Common myeloid progenitor, CD34-positive (primary cell): ENCODE data around the gene VAMP2.

ENCODE experiments used
- CTCF ChIA-PET: fragments of 350-600 bp; sonication (Branson Sonifier 250); formaldehyde crosslinking; loops from one replicate; lab custom pipeline; 2021; ENCODE audit warnings: antibody characterized with exemption; lab: Charles Lee
- POLR2A ChIA-PET: fragments of 350-600 bp; sonication (Branson Sonifier 250); formaldehyde crosslinking; loops from one replicate; lab custom pipeline; 2021; ENCODE audit warnings: antibody characterized with exemption; lab: Charles Lee
- DNase-seq, 3 donors: peaks; one replicate each; pipeline versions ENCODE4 v3.0.0 to v3.0.0-alpha.2; 2013
- H3K27ac ChIP-seq, 2 experiments: 1 replicate in 1 of 2; 2 replicates in 1 of 2; pipeline ENCODE4 v1.7.0; 2013; ENCODE audit warnings: inconsistent platforms in 2 of 2, low read length in 2 of 2, mild to moderate bottlenecking in 2 of 2, low read depth in 1 of 2, moderate library complexity in 1 of 2; ENCODE audit not compliant: severe bottlenecking in 2 of 2, insufficient read depth in 1 of 2, poor library complexity in 1 of 2
- H3K27me3 ChIP-seq, 5 experiments: replicated peaks in 2 of 5; 1 replicate in 3 of 5; 2 replicates in 2 of 5; pipeline versions ENCODE4 v1.6.1 to v1.7.0; 2013; ENCODE audit warnings: low read length in 4 of 5, mild to moderate bottlenecking in 2 of 5, moderate library complexity in 2 of 5, inconsistent platforms in 1 of 5; ENCODE audit not compliant: insufficient read depth in 5 of 5, control insufficient read depth in 4 of 5
- H3K36me3 ChIP-seq, 4 experiments: 1 replicate in 2 of 4; 2 replicates in 2 of 4; pipeline versions ENCODE4 v1.6.1 to v1.7.0; 2013; ENCODE audit warnings: low read length in 3 of 4, control low read depth in 1 of 4, mild to moderate bottlenecking in 1 of 4; ENCODE audit not compliant: control insufficient read depth in 4 of 4, insufficient read depth in 4 of 4
- H3K4me1 ChIP-seq, 4 experiments: 1 replicate in 3 of 4; 2 replicates in 1 of 4; pipeline versions ENCODE4 v1.6.1 to v1.7.1; 2013; ENCODE audit warnings: low read length in 3 of 4, mild to moderate bottlenecking in 3 of 4, control low read depth in 1 of 4, inconsistent platforms in 1 of 4, moderate library complexity in 1 of 4; ENCODE audit not compliant: control insufficient read depth in 4 of 4, insufficient read depth in 4 of 4; ENCODE audit errors: control extremely low read depth in 1 of 4
- H3K4me3 ChIP-seq, 7 experiments: 1 replicate in 4 of 7; 2 replicates in 3 of 7; pipeline versions ENCODE4 v1.5.1 to v1.7.0; 2013; ENCODE audit warnings: mild to moderate bottlenecking in 7 of 7, low read length in 6 of 7, moderate library complexity in 6 of 7, inconsistent platforms in 2 of 7, low read depth in 2 of 7, control low read depth in 1 of 7; ENCODE audit not compliant: insufficient read depth in 4 of 7, control insufficient read depth in 1 of 7; ENCODE audit errors: extremely low read depth in 1 of 7
- H3K9me3 ChIP-seq, 5 experiments: 1 replicate in 4 of 5; 2 replicates in 1 of 5; pipeline versions ENCODE4 v1.6.1 to v1.7.1; 2013; ENCODE audit warnings: low read length in 4 of 5, mild to moderate bottlenecking in 2 of 5, inconsistent platforms in 1 of 5, low read depth in 1 of 5, moderate library complexity in 1 of 5; ENCODE audit not compliant: control insufficient read depth in 4 of 5, insufficient read depth in 2 of 5; ENCODE audit errors: control extremely low read depth in 1 of 5
- WGBS: methylation state at CpG from one replicate; pipeline ENCODE4 v1.1.5; 2013; ENCODE audit not compliant: insufficient coverage; 5-methylcytosine and 5-hydroxymethylcytosine counted together

The VAMP2 gene

DNA sequence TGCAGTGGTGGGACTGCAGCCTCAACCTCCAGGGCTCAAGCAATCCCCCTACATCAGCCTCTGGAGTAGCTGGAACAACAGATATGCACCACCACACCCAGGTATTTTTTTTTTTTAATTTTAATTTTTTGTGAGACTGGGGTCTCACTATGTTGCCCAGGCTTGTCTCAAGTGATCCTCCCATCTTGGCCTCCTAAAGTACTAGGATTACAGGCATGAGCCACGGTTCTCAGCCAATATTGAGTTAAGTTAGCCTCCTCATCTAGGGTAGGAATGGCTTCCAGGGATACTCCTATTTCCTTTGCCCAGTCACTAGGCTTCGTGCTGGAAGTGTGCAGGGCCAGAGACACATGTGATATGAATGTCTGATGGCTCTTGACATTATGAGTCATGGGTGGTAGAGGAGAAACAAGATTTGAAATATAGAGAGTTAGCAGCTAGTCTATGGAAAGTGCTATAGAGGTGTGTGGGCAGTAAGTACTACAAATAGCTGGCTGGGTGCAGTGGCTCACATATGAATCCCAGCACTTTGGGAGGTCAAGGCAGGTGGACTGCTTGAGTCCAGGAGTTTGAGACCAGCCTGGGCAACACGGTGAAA is 30.8 kb downstream of the VAMP2 start:
- CTCF ChIA-PET: interaction anchor here (0.6 to 22.4 kb wide), 4 partner anchors 8 to 34 kb away, joined by 3 to 292 read pairs (median 4); partner anchors contain the start of genes HES7, PER1 and VAMP2
- no peaks in the 10 kb centered on the region for H3K9me3 ChIP-seq
- 100% methylated on average over 2 of the region's 3 CpGs for WGBS

DNA sequence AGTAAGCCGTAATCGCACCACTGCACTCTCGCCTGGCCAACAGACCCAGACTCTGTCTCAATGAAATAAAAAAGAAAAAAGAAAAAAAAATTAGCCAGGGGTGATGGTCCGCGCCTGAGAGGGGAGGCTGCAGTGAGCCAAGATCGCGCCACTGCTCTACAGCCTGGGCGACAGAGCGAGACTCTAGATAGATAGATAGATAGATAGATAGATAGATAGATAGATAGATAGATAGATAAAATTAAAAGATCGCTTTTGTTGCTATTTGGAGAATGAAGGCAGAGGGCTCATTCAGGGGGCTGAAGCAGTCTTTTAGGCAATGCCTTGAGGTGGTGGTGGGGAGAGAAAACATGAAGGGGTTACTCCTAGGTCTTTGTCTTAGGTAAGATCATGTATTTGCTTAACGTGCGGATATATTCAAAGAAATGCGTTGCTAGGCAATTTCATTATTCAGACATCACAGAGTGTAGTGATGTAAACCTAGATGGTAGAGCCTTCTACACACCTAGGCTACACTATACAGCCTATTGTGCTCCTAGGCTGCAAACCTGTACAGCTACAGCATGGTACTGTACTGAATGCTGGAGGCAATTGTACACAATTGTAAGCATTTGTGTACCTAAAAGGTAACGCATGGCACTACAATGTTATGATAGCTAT is 34.5 kb downstream of the VAMP2 start:
- H3K4me1 ChIP-seq: peaks cover 12 to 39% (median 38%) of the 10 kb centered on the region in 4 experiments
- no peaks in the 10 kb centered on the region for H3K36me3 ChIP-seq
- H3K27me3 ChIP-seq: peaks cover 7 to 26% (median 19%) of the 10 kb centered on the region in 5 experiments
- ChIA-PET CTCF (interaction anchor here (1.6 to 4.7 kb wide), 2 partner anchors 9 to 30 kb away, joined by 4 to 48 read pairs; no protein-coding TSS in a partner anchor), POLR2A (interaction anchor here (0.6 kb wide), 1 partner anchor 13 kb away, joined by 3 read pairs; no protein-coding TSS in a partner anchor)
- H3K27ac ChIP-seq: no peak overlapping the region
- no peak for DNase-seq
- no peaks in the 10 kb centered on the region for H3K9me3 ChIP-seq
- 93% methylated on average over 13 of the region's 14 CpGs for WGBS
- no peak overlapping the region for H3K4me3 ChIP-seq

More for the DNA sequence above, 30.8 kb downstream of the VAMP2 start:
- H3K4me3 ChIP-seq: no peak overlapping the region
- H3K27me3 ChIP-seq: peaks cover 0 to 4% (median 3%) of the 10 kb centered on the region in 5 experiments
- H3K4me1 ChIP-seq: peaks cover 0 to 6% (median 5%) of the 10 kb centered on the region in 4 experiments
- no peak for DNase-seq
- no peak overlapping the region for H3K27ac ChIP-seq
- POLR2A ChIA-PET: interaction anchor here (0.6 kb wide), 1 partner anchor 138 kb away, joined by 4 read pairs; no protein-coding TSS in a partner anchor
- no peaks in the 10 kb centered on the region for H3K36me3 ChIP-seq

- peaks cover 12 to 56% (median 55%) of the 10 kb centered on the region in 4 experiments for H3K4me1 ChIP-seq
These were observed 36.2 kb downstream of the VAMP2 start for GRCh38 chr17:8126491-8127066.

DNA sequence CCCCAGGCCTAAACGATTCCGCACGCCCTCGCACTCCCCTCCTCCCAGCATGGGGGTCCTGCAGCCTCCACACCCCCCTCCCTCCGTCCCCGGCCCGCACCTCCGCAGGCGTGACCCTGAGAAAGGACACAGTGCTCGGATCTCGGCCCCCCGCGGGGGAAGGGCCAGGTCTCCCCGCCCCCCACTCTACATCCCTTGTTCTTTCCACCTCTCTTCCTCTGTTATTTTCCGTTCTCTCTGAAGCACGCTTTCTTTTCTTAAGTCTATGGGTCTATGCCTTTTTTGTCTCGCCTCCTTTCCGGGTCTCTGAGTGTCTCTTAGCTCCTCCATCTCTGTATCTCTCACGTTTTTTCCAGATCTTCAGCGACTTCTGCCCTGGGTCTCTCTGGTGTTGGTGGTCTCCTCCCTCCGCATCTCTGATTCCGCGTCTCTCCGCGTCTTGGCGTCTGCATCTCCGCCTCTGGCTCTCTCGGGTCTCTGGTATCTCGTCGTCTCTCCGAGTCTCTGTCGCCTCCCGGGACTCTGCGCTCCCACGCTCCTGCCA is 36.7 kb downstream of the VAMP2 start:
- WGBS: under 1% methylated on average over 31 of the region's 35 CpGs
- Histone ChIP-seq H3K27me3 (peaks cover 7 to 46% (median 23%) of the 10 kb centered on the region in 5 experiments), H3K9me3 (no peaks in the 10 kb centered on the region), H3K4me1 (peaks cover 12 to 59% (median 58%) of the 10 kb centered on the region in 4 experiments), H3K4me3 (peak overlapping the region; percentile 74 to 93 (median 82)), H3K27ac (no peak overlapping the region), H3K36me3 (no peaks in the 10 kb centered on the region)
- ChIA-PET CTCF (interaction anchor here (1.0 to 4.7 kb wide), 5 partner anchors 10 to 95 kb away, joined by 3 to 48 read pairs (median 4); no protein-coding TSS in a partner anchor), POLR2A (interaction anchor here (0.9 to 1.5 kb wide), 2 partner anchors 13 to 47 kb away, joined by 3 to 4 read pairs; no protein-coding TSS in a partner anchor)
- DNase-seq: peak in 1 of 3 donors; percentile 44

More at GRCh38 chr17:8126491-8127066, 36.2 kb downstream of the VAMP2 start:
- H3K27ac ChIP-seq: peak overlapping the region in 1 of 2 experiments; percentile 49
- 0% methylated on average over 23 of the region's 45 CpGs for WGBS
- peaks cover 7 to 42% (median 25%) of the 10 kb centered on the region in 5 experiments for H3K27me3 ChIP-seq
- POLR2A ChIA-PET: interaction anchor here (0.9 to 1.5 kb wide), 3 partner anchors 13 to 47 kb away, joined by 3 to 4 read pairs (median 3); no protein-coding TSS in a partner anchor
- H3K9me3 ChIP-seq: no peaks in the 10 kb centered on the region
- peak in 2 of 3 donors; percentile 63 to 65 for DNase-seq
- no peaks in the 10 kb centered on the region for H3K36me3 ChIP-seq
- H3K4me3 ChIP-seq: peak overlapping the region; percentile 74 to 93 (median 82)
- CTCF ChIA-PET: interaction anchor here (0.6 to 4.7 kb wide), 7 partner anchors 10 to 95 kb away, joined by 3 to 48 read pairs (median 4); no protein-coding TSS in a partner anchor

DNA sequence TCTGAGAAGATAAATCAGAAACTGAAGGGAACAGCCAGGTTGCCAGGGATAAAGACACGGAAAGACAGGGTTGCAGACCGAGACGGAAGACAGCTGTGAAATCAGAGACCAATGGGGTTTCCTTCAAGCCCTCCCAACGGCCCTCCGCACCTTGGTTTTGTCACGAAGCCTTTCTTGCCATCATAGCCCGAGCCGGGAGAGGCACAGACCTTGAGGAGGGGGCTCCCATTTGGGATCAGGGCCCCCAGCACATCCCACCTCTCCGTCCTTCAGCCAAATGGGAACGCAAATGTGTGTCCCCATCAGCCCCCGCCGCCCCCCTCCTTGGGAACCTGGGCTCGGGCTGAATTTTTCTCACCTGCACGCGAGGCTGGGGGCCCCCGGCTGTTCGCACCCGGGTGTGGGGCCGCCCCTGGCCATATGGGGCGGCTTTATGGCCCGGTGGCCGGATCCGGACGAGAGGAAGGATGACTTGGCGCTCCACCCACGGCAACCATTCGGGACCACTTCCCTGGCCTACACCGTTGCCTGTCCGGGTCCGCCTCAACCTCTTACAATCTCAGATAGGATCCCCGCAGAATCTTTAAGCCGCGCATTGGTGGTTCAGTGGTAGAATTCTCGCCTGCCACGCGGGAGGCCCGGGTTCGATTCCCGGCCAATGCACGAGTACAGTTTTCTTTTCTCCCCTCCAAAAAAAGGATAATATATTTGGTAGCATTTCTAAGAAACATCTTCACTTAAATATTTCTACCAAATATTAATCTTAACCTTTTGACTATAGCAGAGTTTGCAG is 37.4 kb downstream of the VAMP2 start:
- Histone ChIP-seq H3K4me1 (peaks cover 12 to 66% (median 65%) of the 10 kb centered on the region in 4 experiments), H3K9me3 (no peaks in the 10 kb centered on the region), H3K4me3 (peak overlapping the region; percentile 74 to 93 (median 82)), H3K36me3 (no peaks in the 10 kb centered on the region), H3K27me3 (peaks cover 7 to 47% (median 23%) of the 10 kb centered on the region in 5 experiments), H3K27ac (no peak overlapping the region)
- peak; percentile 78 to 84 (median 83) for DNase-seq
- WGBS: under 1% methylated on average over 21 of the region's 40 CpGs
- ChIA-PET POLR2A (no interaction called here), CTCF (interaction anchor here (1.7 to 4.7 kb wide), 4 partner anchors 8 to 35 kb away, joined by 6 to 48 read pairs (median 20); no protein-coding TSS in a partner anchor)
